ENCODE results near the gene MBP. TPM values are rescaled to one million over a fixed set of nuclear protein-coding genes. Genes with fewer than 3 reads are reported as not detected.

The MBP gene
- total RNA-seq, 2 experiments from 2014 or later = 75.4 to 79.2 TPM

DNA sequence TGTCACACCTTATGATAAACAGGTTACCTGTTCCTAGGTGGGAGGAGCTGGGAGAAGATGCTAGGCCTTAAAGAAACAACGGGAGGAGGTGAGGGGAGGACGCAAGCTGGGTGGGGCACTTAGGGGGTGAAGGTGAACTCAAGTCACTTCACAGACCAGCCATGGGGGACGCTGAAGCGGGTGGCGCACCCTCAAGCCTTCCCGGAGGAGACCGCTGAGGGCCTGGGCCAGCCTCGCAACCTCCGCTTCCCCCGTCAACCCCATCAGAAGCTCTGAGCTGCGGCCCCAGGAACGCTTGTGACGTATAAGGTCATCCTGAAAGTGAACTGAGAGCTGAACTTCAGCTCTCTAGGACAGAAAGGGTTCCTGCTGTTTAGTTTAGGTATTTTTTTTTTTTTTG lies 133.5 kb downstream of the MBP start:
- H3K27me3 ChIP-seq (ENCODE audit: control insufficient read depth in 1 of 2, insufficient read depth in 2 of 2, low read length in 2 of 2) = no peaks in the 10 kb centered on the region
- POLR2A ChIA-PET = no interaction called here

DNA sequence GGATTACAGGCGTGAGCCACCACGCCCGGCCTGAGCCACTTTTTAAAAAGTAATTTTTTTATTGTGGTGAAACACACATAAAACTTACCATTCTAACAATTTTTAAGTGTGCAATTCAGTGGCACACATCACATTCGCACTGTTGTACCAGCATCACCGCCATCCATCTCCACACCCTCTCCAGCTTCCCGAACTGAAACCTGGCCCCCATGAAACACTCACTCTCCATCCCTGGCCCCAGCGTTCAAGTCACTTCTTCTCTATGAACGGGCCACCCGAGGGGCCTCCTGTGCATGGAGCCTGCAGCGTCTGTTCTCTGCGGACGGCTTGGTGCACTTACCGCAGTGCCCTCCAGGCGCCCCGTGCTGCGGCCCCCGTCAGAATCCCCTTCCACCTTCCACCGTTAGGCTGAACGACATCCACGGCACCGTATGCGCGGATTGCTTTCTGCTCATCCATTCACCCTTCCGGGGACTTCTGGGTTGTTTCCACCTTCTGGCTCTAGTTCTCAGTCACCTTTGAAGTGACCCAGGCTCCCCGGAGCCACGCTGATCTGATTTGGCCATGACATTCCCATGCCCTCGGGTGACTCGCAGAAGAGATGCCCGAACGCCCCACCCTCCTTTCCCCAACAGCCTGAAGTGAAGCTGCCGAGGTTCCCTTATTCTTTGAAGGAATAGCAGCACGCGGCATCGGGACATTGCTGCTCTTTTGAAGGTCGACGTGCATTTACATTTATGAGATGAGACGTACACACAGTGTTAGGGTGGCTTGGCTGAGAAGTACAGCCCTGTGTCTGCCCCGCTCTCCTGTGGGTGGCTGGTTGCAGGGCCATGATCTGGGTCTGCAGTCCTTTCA lies 134.4 kb downstream of the MBP start:
- Mint-ChIP-seq H3K27me3 (no peaks in the 10 kb centered on the region), H3K27ac (no peak overlapping the region), H3K36me3 (ENCODE audit: low read depth) (no peaks in the 10 kb centered on the region), H3K4me1 (ENCODE audit: low read depth) (peaks cover 7% of the 10 kb centered on the region), H3K4me3 (no peak overlapping the region), H3K9me3 (no peaks in the 10 kb centered on the region)
- Histone ChIP-seq H3K4me3 (ENCODE audit: low read length) (no peak overlapping the region), H3K9me3 (ENCODE audit: control insufficient read depth in 1 of 2, insufficient read depth in 1 of 2, low read length in 2 of 2) (no peaks in the 10 kb centered on the region), H3K27me3 (ENCODE audit: control insufficient read depth in 1 of 2, insufficient read depth in 2 of 2, low read length in 2 of 2) (no peaks in the 10 kb centered on the region), H3K27ac (ENCODE audit: low read depth in 1 of 2, low read length in 2 of 2) (no peak overlapping the region), H3K36me3 (ENCODE audit: insufficient read depth, low read length) (no peaks in the 10 kb centered on the region), H3K4me1 (ENCODE audit: insufficient read depth, low read length) (peaks cover 4% of the 10 kb centered on the region)
- ChIA-PET POLR2A (no interaction called here), CTCF (no interaction called here)
- no peak for TF ChIP-seq CTCF (IDR thresholded peaks at IDR 0.05)
- no peak for ATAC-seq (ENCODE audit: poor library complexity)
- intact Hi-C loops (cut with DNase I, micrococcal nuclease) = no loop called here
- DNase-seq = no peak

More for the DNA sequence above, 133.5 kb downstream of the MBP start:
- no peak overlapping the region for H3K27ac Mint-ChIP-seq
- intact Hi-C loops (cut with DNase I, micrococcal nuclease) = loop anchor here in 1 of 2 experiments (1.0 kb wide), 1 partner anchor 55 kb away; no protein-coding TSS in a partner anchor
- Histone ChIP-seq H3K4me3 (ENCODE audit: low read length) (no peak overlapping the region), H3K36me3 (ENCODE audit: insufficient read depth, low read length) (no peaks in the 10 kb centered on the region), H3K27ac (ENCODE audit: low read depth in 1 of 2, low read length in 2 of 2) (no peak overlapping the region), H3K9me3 (ENCODE audit: control insufficient read depth in 1 of 2, insufficient read depth in 1 of 2, low read length in 2 of 2) (no peaks in the 10 kb centered on the region), H3K4me1 (ENCODE audit: insufficient read depth, low read length) (peaks cover 4% of the 10 kb centered on the region)
- no peak overlapping the region for H3K4me3 Mint-ChIP-seq
- DNase-seq (no peak), ATAC-seq (ENCODE audit: poor library complexity) (no peak)
- no peaks in the 10 kb centered on the region for H3K9me3 Mint-ChIP-seq
- TF ChIP-seq CTCF (IDR thresholded peaks at IDR 0.05) = no peak
- H3K4me1 Mint-ChIP-seq (ENCODE audit: low read depth) = peaks cover 15% of the 10 kb centered on the region
- CTCF ChIA-PET = interaction anchor here (2.0 kb wide), 1 partner anchor 48 kb away, joined by 7 read pairs; no protein-coding TSS in a partner anchor
- no peaks in the 10 kb centered on the region for H3K36me3 Mint-ChIP-seq (ENCODE audit: low read depth)
- H3K27me3 Mint-ChIP-seq = no peaks in the 10 kb centered on the region

DNA sequence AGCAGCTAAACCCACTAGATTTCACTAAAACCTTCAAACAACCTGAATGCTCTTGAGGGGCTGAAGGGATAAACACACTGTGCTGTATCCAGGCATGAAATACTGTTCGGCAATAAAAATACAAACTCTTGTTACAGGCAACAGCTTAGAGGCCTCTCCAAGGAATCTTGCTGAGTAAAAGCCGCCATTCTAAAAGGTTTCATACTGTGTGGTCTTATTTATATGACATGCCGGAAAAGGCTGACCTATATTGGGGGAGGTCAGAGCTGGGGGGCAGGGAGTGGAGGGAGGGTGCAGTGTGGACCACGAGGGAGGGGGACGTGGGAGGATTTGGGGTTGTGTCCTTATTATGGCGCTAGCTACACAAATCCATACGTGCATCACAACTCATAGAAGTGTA lies 136.2 kb downstream of the MBP start:
- Mint-ChIP-seq H3K27ac (no peak overlapping the region), H3K4me3 (no peak overlapping the region), H3K36me3 (ENCODE audit: low read depth) (no peaks in the 10 kb centered on the region), H3K4me1 (ENCODE audit: low read depth) (peaks cover 7% of the 10 kb centered on the region), H3K27me3 (no peaks in the 10 kb centered on the region), H3K9me3 (no peaks in the 10 kb centered on the region)
- CTCF ChIA-PET = no interaction called here
- Histone ChIP-seq H3K36me3 (ENCODE audit: insufficient read depth, low read length) (no peaks in the 10 kb centered on the region), H3K9me3 (ENCODE audit: control insufficient read depth in 1 of 2, insufficient read depth in 1 of 2, low read length in 2 of 2) (no peaks in the 10 kb centered on the region), H3K27ac (ENCODE audit: low read depth in 1 of 2, low read length in 2 of 2) (no peak overlapping the region), H3K4me1 (ENCODE audit: insufficient read depth, low read length) (peaks cover 4% of the 10 kb centered on the region), H3K27me3 (ENCODE audit: control insufficient read depth in 1 of 2, insufficient read depth in 2 of 2, low read length in 2 of 2) (no peaks in the 10 kb centered on the region), H3K4me3 (ENCODE audit: low read length) (no peak overlapping the region)
- ATAC-seq (ENCODE audit: poor library complexity) (no peak), DNase-seq (no peak)
- POLR2A ChIA-PET = no interaction called here
- no peak for TF ChIP-seq CTCF (IDR thresholded peaks at IDR 0.05)
- intact Hi-C loops (cut with DNase I, micrococcal nuclease) = no loop called here
